Neural progenitor cell (in vitro differentiated cells): ENCODE results near the gene NCBP3.

ENCODE experiments used
- CTCF ChIP-seq: fragments of 200-600 bp; sonication (generic); IDR thresholded peaks from 2 replicates; pipeline ENCODE4 v1.5.1; 2017; ENCODE audit warnings: antibody characterized with exemption, mild to moderate bottlenecking
- EZH2phosphoT487 ChIP-seq: fragments of 200-600 bp; sonication (generic); IDR thresholded peaks from 2 replicates; pipeline ENCODE4 v1.6.1; 2017; ENCODE audit warnings: antibody characterized with exemption

DNA sequence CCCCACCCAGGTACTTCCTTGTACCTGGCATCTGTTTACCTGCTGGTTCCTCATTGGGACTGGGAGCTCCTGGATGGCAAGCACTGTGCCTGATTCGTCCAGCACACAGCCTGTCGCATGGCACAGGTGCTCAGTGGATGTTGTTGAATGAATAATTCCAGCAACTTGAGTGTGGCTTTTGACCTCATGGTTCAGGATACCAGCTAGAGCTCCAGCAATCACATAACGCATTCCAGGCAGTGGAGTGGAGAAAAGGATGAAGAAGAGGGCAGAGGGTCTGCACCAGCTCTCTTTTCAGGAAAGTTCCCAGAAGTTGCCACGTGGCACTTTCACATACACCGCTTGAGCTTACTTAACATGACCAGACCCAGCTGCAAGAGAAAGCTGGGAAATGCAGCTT lies 48.1 kb upstream of the NCBP3 start:
- no peak for TF ChIP-seq CTCF
- no peak for TF ChIP-seq EZH2phosphoT487
